ENCODE measurements around the gene AUTS2.

Gene AUTS2

DNA sequence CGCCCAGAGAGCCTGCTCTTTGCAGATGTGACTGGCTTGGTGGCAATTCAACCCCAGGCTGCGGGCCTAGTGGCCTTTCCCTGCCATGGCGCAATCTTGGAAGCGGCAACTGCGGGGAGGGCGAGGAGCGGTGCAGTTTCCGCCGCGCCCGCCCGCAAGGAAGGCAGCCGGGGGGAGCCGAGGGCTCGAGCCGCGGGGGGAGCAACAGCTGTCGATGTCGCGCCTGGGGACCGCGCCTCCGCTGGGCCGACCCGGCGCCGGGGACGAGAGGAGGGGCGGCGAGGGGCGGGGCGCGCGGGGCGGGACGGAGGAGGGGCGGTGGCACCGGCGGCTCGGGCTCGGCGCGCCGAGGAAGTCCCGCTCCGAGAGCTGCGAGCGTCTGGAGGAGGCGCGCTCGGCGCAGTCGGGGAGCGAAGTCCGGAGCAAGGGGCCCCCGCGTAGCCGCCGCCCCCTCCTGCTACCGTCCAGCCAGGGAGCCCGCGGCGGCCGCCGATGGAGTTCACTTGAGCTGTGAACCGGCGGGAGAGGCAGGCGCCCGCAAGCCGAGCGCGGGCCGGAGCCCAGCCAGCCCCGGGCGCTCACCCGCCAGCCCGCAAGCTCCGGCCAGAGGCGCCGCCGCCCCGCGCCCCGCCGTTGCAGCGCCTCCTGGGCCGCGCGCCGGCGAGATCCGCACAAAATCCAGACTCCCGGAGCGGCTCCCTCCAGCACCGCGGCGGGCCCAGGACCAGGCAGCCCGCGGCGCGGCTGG, 1095.6 kb downstream of the AUTS2 start:
- DNase-seq (ENCODE audit: low read depth in 2 of 2), result no peak

DNA sequence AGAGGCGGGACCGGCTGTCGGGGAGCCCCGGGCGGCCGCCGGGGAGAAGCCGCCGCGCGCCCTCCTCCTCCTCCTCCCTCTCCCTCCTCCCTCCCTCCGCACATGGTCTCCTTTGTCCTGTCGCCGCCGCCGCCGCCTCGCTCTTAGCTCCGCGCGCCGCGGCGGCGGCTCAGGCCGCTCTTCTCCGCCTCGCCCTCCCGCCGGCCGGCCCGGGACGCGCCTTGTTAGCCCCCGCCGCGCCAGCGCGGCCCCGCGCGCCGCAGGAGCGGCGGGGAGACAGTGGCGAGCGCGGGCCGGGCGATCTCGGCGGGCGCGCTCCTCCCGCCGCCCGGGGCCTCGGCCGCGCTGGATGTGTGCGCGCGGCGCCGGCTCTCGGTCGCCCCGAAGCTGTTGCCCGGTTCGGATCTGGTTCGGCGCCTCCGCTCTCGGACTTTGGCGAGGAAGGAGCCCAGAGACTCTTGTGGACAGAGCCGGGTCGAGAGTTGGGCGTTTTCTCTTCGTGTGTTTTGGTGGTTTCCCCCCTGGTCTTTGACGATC, 1096.2 kb downstream of the AUTS2 start:
- no peak for DNase-seq (ENCODE audit: low read depth in 2 of 2)

DNA sequence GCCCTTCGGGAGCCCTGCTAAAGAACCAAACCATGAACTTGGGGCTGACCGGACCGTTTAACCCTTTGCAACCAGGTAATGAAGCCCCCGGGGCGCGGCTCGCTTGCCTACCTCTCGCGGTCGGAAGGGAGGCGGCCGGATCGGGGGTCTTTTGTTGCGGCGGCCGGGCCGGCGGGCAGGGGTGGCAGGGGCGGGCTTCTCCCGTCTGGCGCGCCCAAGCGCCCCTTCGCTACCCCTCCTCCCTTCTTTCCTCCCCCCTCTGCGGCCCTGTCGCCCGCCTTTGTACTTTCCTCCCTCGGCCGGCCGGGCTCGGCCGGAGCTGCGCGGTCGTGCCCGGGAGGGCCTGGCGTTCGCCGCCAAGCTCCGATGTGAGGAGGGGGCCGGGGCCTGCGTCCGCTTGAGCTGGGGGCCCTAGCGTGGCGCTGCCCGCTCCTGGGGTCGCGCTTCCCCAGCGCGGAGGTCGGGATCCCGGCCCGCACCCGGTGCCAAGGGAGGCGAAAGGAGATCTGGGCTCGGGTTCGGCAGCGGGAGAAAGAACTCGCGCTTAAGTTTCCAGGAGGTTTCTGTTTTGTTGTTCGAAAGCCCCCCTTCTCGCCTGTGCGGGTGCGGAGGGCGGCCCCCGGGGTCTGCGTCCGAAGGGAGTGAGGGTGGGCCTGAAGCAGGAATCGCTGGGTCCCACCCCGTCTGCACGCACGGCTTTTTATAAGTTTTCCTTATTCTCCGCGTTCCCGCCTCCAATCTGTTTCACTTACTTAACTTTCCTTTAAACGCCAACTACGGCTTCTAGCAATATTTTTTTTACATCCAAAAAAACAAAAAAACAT, 1096.9 kb downstream of the AUTS2 start:
- DNase-seq (ENCODE audit: low read depth in 2 of 2), result no peak

DNA sequence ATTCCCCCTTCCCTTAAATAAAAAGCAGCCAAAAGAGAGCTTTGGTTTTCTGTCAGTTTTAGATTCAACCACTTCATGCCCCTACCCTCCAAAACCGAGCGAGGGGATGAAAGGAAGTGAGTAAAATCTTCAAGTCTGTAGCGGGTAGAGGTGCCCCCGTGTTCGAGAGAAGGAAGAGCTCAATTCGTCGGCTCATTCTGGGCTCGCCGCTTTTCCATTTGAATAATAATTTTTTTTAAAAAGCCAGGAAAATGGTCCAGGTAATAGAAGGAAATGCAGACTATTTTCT, 1097.5 kb downstream of the AUTS2 start:
- DNase-seq (ENCODE audit: low read depth in 2 of 2), result no peak

DNA sequence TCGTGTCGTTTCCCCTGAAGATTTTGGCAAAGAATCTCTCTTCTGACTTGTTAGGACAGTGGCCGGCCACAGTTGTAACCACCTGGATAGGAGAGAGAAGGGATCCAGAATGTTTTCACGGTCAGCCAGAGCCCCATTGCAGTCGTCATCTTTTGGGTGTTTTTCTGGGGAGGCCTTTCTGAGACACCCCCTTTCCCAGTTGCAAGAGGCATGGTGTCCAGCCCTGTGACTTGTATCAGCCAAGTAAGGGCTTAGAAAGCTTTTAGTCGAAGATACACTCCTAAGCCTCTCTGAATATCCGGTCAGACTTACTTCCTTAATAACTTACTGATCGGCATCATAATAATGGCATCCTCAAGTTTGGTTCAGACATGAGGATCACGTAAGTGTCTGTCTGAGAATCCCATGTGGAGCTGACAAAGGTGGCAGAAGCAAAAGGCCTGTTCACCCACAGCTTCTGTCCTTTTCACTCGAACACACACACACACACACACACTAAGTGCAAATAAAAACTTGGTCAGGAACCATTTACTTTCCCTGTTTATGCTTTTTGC, 1098.0 kb downstream of the AUTS2 start:
- DNase-seq (ENCODE audit: low read depth in 2 of 2), result no peak

DNA sequence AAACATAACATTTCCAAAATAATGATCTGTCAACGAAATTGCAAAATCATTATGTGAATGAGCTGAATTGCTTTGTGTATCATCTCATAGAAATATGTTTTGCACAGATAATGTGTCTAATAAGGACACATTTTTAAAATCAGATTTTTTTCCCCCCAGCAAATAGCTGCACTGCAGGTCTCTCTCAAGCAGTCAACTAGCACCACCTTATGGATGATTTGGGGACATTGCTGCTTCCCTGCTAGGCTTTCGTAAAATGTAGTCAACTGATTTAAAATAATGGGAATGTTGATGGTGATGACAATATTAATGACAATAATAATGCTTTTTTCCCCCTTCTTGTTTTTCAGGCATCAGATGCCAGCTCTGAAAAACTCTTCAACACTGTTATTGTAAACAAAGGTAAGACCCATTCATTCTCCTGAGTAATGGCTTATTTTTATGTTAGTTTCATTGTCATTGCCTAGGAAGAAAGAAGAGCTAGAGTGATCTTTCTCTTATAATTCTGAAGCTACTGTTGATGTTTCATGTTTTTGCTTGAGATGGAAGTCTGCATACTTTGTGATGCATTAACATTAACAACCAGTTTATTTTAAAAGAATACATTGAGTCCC, 1100.1 kb downstream of the AUTS2 start:
- DNase-seq (ENCODE audit: low read depth in 2 of 2), result no peak

DNA sequence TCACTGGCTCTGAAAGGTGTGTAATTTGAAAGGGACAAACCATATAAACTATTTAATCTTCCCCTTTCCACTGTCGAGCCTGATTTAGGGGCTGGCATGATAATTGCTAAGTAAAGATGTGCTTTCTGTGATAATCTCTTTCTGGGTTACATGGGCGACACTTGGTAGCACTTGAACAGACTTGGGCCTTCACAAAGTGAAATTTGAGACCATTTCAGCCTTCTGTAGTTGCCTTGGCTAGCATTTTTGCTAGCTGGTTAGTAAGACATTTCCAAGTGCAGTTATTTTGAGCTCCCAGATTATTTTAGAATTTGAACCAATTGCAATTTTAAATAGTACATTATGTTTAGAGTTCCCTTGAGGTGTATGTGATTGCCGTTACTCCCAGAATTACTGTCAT, 1101.0 kb downstream of the AUTS2 start:
- DNase-seq (ENCODE audit: low read depth in 2 of 2), result no peak

DNA sequence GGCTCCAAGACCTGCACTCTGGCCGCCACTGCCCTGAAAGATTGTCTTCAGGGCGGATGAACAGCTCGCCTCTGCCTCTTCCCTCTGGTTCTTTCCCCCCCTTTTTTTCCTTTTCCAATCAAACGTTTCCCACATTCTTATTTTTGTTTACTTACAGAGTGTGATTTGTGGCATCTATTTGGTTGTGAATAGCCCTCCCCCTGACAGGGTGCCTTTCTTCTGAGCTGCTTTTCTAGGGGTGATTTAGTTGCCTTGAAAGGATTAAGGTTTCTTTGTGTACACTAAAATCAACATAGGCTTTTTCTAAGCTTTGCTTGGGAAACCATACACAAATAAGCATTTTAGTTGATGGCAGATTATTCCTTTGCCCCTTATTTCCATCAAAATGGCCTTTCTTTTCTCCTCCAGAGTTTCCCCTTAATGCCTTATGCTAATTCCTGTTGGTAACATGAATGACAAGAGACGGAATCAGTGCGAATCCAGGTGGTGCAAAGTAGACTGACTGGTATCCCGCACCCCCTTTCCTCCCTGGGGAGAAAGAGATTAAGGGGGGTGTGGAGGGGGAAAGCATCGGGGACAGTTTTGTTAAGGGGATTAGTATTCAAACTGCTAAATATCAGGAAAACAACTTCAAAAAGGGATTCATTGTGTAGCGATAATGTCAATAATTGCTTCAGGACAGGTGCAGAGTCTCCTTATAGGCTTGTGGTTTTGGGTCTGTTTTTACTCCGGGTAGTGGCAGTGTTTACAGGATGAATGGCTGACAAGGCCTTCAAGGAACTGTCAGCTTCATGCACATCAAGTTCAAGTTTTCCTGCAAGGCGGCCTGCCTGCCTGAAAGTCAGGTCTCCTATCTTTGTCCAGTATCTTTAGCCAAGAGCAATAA, 1102.0 kb downstream of the AUTS2 start:
- DNase-seq (ENCODE audit: low read depth in 2 of 2), result no peak

DNA sequence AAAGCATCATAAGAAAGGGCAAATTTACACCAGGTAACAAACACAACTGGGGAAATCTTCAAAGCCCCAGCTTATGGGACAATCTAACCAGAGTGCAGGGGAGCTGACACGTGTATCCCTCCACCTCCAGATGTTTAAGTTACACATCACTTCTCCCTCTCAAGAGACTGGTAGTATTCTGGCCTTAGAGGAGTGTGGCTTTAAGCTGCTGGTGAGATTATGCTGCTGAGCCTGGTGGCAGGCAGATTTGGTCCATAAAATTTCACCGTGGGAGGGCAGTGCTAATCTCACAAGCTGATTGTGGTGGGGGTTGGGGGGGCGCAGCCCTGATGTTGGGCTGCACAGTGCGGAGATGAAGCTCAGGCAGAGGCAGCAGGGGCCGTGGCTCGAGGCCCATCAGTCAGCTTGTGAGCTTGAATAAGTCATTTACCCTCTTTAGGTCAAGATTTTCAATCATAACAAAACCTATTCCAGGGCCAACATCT, 1102.7 kb downstream of the AUTS2 start:
- DNase-seq (ENCODE audit: low read depth in 2 of 2), result no peak

DNA sequence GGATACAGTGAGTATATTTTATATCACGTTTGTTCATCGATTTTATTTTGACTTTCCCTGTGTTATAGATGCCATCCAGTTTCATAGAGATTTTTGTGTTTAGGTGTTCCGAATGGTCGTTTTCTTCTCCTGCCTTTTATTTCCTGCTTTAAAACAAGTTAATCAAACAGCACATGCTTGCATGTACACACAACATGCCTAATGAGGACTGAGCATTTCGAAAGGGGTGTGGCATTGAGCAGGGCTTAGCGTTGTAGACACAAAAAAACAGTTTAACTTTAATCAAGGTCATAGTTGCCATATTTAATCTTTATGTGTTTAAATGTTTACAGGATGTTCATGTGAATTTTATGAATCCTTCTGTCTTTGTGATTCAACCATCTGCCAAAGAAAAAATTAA, 1103.2 kb downstream of the AUTS2 start:
- DNase-seq (ENCODE audit: low read depth in 2 of 2), result no peak

DNA sequence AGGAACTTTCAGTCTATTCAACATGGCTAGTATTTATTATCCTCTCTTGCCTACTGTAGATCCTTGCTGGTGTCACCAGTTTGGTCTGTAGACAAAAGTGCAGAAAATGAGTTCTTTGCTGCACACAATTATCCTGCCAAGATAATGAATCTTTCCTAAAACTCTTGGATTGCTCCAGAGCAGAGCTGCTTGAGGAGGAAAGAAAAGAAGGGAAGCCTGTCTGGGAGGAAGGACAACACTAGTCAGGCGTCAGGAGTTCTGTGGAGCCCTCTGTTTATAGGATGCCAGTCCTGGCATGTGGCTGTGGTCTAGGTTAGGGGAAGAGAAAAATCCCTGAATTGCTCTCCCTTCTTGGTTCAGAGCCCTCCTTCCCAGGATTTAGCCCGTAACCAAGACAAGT, 1103.7 kb downstream of the AUTS2 start:
- DNase-seq (ENCODE audit: low read depth in 2 of 2), result no peak

DNA sequence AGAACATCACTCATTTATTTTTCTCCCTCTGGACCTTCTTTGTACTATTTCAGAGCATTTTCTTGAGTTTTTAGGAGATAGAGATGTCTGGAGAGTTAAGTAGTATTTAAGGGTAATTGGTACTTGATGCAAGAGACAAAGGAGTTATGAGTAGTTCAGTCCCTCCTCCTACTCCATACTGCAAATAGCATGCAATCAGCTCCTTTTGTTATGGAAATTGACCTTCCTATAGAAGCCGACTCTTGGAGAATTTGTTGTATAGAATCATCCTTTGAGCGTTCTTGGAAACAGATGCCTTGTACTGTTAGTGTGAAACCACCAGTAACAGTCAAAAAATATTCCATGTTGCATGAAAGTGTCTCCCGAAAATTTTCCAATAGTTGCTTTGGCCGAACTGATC, 1105.5 kb downstream of the AUTS2 start:
- DNase-seq (ENCODE audit: low read depth in 2 of 2), result no peak

DNA sequence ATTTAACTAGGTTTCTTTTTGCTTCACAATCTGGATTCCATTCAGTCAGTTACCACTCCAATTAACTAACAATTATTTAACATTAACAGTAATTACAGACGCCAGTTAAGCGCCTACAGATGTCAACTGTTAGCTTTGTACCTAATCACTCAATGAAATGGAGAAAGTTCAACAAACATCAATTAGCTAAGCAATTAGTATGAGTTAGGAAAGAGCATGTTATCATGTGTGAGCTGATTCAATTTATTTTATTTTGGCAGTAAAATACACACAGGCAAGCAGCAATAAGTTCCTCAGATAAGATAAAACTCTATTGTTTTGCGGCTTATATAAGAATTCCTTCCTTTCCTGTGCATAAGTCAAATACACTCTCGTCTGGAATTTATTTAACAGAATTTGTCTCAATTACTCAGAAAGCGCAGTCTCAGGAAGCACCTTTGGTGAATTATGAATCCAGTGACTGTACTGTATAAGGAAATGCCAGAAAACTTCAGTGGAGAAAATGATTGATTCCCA, 1106.6 kb downstream of the AUTS2 start:
- DNase-seq (ENCODE audit: low read depth in 2 of 2), result no peak

DNA sequence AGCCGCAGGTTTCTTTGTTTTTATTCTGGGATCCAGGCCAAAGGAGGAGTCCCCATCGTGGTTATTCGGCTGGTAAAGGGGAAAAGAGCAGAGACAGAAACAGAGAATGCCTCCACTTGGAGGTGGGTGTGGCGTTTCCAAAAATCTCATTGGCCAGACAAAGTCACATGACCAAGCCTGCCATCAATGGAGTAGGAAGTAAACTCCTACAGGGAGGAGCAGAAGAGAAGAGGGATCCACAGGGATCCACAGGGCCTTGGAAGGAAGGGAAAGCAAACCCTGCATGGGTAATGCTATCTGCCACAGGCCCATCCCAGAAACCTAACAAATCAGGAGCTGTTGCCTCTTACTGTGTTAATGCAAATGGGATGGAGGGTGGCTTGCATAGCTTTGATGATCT, 1107.9 kb downstream of the AUTS2 start:
- DNase-seq (ENCODE audit: low read depth in 2 of 2), result no peak

DNA sequence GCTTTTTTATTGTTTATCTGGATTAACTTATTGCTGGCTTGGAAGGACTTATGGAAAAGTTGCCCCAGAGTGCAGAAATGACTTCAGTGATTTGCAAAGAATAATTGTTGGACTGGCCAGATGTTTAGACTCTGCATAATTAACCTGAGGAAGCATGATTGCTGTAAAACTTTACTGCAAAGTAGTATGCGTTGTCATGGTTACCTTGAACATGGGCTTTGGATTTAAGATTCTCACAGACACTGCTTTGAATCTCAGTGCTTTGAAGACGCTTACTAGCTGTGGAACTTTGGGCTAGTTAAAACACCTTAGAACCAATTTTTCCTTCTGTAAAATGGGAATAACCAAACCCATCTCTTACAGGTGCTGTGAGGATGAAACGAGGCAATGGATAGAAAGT, 1108.4 kb downstream of the AUTS2 start:
- DNase-seq (ENCODE audit: low read depth in 2 of 2), result no peak

DNA sequence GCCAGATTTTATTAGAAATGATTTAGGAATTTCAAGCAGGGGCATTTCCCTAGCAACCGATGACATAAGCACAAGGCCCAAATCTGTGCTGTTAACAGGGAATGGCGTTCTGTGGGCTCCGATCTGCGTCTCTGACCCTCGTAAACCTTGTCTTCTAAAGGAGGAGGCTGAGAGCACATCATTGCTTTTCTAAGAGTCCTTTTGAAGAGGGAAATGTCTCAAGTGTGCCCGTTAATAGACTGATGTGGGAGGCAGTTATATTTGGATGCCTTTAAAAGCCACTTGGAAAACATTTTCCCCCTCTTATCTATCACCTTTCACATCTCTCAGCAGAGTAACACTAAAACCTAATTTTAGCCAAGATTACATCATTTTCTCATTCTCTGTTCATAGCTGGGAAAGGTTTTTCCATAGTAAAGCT, 1109.6 kb downstream of the AUTS2 start:
- no peak for DNase-seq (ENCODE audit: low read depth in 2 of 2)

DNA sequence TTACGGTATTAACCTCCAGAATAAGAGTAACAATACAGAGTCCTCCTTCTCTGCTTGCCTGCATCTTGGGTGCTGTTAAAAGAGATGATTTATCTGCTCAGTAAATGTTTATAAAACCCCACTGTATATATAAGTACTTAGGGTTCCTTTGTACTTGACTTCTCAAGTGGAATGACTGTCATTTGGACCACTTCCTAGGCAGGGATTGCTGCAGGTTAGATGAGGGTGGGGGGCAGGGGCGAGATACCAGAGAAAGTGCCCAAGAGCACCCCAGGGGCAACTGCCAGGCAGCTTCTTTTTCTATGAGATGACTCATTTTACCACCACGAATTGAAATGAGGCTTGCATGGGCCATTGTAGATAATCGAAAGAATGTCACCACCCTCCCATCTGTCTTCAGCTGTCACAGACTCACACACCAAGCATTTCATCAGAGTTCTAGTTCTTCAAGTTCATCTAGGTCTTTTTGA, 1111.8 kb downstream of the AUTS2 start:
- no peak for DNase-seq (ENCODE audit: low read depth in 2 of 2)

DNA sequence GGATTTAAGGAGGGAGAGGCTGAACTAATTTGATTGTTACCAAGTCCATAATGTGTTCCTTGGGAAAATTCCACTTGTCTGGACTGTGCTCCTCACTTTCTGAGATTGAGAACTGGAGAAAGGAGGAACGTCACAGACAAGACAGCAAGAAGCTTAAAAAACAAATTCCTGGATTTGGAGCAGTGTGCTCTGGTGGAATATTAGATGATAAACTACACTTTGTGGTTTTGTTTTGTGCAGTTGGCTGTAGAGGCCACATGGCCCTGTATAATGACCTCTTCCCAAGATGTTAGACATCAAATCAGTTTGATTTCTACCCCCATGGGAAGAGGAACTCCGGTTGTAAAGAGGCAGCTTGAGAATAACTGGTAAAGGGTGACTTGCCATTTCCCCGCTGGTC, 1112.4 kb downstream of the AUTS2 start:
- no peak for DNase-seq (ENCODE audit: low read depth in 2 of 2)

DNA sequence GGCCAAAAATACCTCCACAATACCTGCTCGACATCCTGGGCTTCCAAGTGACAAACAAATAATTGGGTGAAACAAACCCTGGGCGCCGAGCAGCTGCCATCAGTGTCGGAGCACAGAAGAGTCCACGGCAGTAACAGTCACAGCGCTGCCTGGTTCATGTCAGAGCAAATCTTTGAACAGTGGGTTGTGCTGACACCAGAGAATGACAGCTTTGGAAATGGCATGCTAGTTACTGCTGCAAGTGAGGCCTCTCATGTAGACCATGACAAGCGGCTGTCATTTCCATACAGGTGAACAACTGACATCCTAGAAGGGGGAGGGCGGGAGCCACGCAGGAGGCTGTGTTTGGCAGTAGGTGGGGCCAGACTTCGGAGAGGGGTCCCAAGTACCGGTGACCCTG, 1113.2 kb downstream of the AUTS2 start:
- DNase-seq (ENCODE audit: low read depth in 2 of 2), result no peak

DNA sequence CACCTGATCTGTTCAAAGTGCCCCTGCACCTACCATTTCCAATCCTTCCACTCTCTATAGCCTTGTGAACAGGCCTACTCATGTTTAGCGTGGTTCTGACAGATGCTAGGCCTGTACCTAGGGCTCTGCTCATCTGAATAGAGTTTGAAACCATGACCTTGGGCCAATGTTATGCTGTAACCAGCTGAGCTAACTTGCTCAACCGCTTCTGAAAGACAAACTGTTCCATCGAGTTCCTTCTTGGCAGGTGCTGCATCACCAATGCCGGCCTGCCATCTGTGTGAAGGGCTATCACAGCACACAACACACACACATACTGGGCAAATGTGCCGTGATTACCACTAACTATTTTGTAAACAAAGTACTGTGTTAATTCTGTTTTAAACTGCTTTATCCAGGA, 1114.7 kb downstream of the AUTS2 start:
- DNase-seq (ENCODE audit: low read depth in 2 of 2), result no peak

DNA sequence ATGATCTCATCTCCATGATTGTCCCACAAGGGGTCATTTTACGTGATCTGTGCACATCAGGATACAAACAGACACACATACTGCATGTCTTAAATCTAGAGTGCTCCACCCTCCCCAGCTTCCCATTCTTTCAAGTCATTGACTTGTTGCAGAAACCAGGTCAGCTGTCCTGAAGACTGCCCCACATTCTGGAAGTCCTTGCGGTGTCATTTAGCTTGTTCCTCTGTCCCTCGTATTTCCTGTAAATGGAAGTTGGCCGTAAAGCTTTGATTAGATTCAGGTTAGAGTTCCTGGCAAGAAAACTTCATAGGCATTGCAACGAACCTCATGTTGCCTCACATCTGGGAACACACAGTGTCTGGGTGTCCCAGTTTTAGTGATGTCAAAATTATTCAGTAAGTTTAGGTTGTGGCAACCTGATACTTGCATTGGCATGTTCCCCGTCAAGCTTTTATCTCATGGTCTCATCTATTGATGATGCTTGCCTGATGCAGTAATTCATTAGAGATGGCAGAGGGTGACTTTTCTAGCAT, 1116.3 kb downstream of the AUTS2 start:
- no peak for DNase-seq (ENCODE audit: low read depth in 2 of 2)
